ENCODE measurements around the gene LOC101059915. TPM values are rescaled to one million over a fixed set of nuclear protein-coding genes. Genes with fewer than 3 reads are reported as not detected.
"Not testable (repeated sequence)": the region's sequence is repeated elsewhere in the genome, so short reads cannot be mapped to it uniquely, and the experiment has no call there.

Gene LOC101059915

GRCh38 chrX:71716323-71716722 lies 49.0 kb downstream of the LOC101059915 start:
- H3K27ac ChIP-seq (ENCODE audit: low read length); H3K9me3 ChIP-seq (ENCODE audit: control insufficient read depth, low read length); H3K4me3 ChIP-seq (ENCODE audit: low read length); intact Hi-C loops (cut with DNase I); H3K4me1 ChIP-seq (ENCODE audit: control insufficient read depth, insufficient read depth, low read length); DNase-seq; H3K27me3 ChIP-seq (ENCODE audit: control insufficient read depth, insufficient read depth): not testable (repeated sequence)
- ATAC-seq = peak; percentile 47 to 79
- no CpG with 5 or more reads among the region's 12 CpGs for WGBS

GRCh38 chrX:71718185-71718584 lies 50.8 kb downstream of the LOC101059915 start, which contains the start of gene CXorf49:
CXorf49 (minus strand) TSS chrX:71718285; CDS start chrX:71718151, 134 bp downstream.
- H3K9me3 ChIP-seq (ENCODE audit: control insufficient read depth, low read length); H3K27me3 ChIP-seq (ENCODE audit: control insufficient read depth, insufficient read depth); H3K27ac ChIP-seq (ENCODE audit: low read length); DNase-seq; H3K4me1 ChIP-seq (ENCODE audit: control insufficient read depth, insufficient read depth, low read length); ATAC-seq; intact Hi-C loops (cut with DNase I); H3K4me3 ChIP-seq (ENCODE audit: low read length): not testable (repeated sequence)
- no CpG with 5 or more reads among the region's 30 CpGs for WGBS

- ATAC-seq; H3K27me3 ChIP-seq (ENCODE audit: control insufficient read depth, insufficient read depth); intact Hi-C loops (cut with DNase I); H3K4me1 ChIP-seq (ENCODE audit: control insufficient read depth, insufficient read depth, low read length); H3K9me3 ChIP-seq (ENCODE audit: control insufficient read depth, low read length); H3K27ac ChIP-seq (ENCODE audit: low read length); H3K4me3 ChIP-seq (ENCODE audit: low read length): not testable (repeated sequence)
- WGBS = 92% methylated on average over 9 of the region's 30 CpGs
- DNase-seq = peak in 1 of 3 donors; percentile 30
Observed at GRCh38 chrX:71719195-71719594, 51.8 kb downstream of the LOC101059915 start.

- H3K27me3 ChIP-seq (ENCODE audit: control insufficient read depth, insufficient read depth); ATAC-seq; H3K4me1 ChIP-seq (ENCODE audit: control insufficient read depth, insufficient read depth, low read length); H3K9me3 ChIP-seq (ENCODE audit: control insufficient read depth, low read length); intact Hi-C loops (cut with DNase I); H3K27ac ChIP-seq (ENCODE audit: low read length); DNase-seq; H3K4me3 ChIP-seq (ENCODE audit: low read length): not testable (repeated sequence)
- WGBS = no CpG with 5 or more reads among the region's 20 CpGs
Observed at GRCh38 chrX:71720289-71720886, 53.0 kb downstream of the LOC101059915 start.

Other genes starting within 250 kb of the LOC101059915 start
- gene OGT, start 134.4 kb upstream of the LOC101059915 start, total RNA-seq = 10 to 100 TPM; 67.8 to 94.4 (median 81.4) TPM
- gene OGT, start 134.4 kb upstream of the LOC101059915 start, polyA plus RNA-seq = 30.3 TPM
- 1 to 10 TPM; 1.4 to 2.0 (median 1.7) TPM for gene GCNA, start 89.1 kb upstream of the LOC101059915 start, total RNA-seq
- gene GCNA, start 89.1 kb upstream of the LOC101059915 start, polyA plus RNA-seq = 0.81 TPM
- under 1 TPM; 0.20 to 0.51 (median 0.29) TPM for gene CXCR3, start 49.0 kb upstream of the LOC101059915 start, total RNA-seq
- 0.07 TPM for gene CXCR3, start 49.0 kb upstream of the LOC101059915 start, polyA plus RNA-seq
- gene CXorf49, start 50.7 kb downstream of the LOC101059915 start, total RNA-seq = not detected
- gene CXorf49, start 50.7 kb downstream of the LOC101059915 start, polyA plus RNA-seq = not detected
- gene CXorf49B, start 95.8 kb downstream of the LOC101059915 start, total RNA-seq = not detected
- not detected for gene CXorf49B, start 95.8 kb downstream of the LOC101059915 start, polyA plus RNA-seq
- gene NHSL2, start 243.3 kb downstream of the LOC101059915 start, total RNA-seq = 1 to 10 TPM; 4.5 to 9.2 (median 7.4) TPM
- 2.4 TPM for gene NHSL2, start 243.3 kb downstream of the LOC101059915 start, polyA plus RNA-seq